ENCODE measurements around the gene DDX19B.
A peak's percentile ranks its signal among the peaks of the same experiment; 100 is the strongest.

The DDX19B gene

DNA sequence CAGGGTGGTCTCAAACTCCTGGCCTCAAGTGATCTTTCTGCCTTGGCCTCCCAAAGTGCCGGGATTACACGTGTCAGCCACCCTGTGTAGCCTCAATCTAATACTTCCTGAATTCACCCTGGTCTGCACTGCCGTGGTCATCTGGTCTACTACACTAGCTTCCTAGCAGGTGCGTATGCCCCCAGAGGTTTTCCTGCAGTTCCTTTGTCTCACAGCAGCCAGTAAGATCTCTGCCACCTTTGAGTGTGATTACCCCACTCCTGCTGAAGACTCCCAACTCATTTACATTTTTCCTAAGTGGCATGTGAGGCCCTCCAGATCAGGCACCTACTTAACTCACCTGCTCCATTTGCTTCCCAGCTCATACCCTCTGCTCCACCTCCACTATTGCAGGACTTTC is 42.6 kb downstream of the DDX19B start:
- no peak for DNase-seq (ENCODE audit: low read depth)
- no peak overlapping the region for H3K4me3 ChIP-seq (ENCODE audit: low read length)
- TF ChIP-seq CTCF (conservative IDR thresholded peaks at IDR 0.05; ENCODE audit: low read depth, low read length) = no peak

GRCh38 chr16:70342016-70342415 is 43.0 kb downstream of the DDX19B start:
- no peak for DNase-seq (ENCODE audit: low read depth)
- no peak overlapping the region for H3K4me3 ChIP-seq (ENCODE audit: low read length)
- TF ChIP-seq CTCF (conservative IDR thresholded peaks at IDR 0.05; ENCODE audit: low read depth, low read length) = no peak

DNA sequence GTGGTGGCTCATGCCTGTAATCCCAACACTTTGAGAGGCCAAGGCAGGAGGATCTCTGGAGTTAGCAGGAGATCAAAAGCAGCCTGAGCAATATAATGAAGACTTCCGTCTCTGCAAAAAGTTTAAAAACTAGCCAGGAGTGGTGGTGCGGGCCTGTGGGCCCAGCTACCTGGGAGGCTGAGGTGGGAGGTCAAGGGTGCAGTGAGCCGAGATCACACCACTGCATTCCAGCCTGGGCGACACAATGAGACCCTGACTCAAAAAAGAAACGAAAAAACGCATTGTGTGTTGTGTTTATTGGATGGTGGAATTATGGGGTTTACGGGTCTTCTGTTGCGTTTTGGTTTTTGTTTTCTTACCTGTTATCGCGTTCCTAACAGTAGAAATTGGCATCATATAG is 46.9 kb downstream of the DDX19B start:
- no peak for TF ChIP-seq CTCF (conservative IDR thresholded peaks at IDR 0.05; ENCODE audit: low read depth, low read length)
- H3K4me3 ChIP-seq (ENCODE audit: low read length) = peak overlapping the region; percentile 98
- no peak for DNase-seq (ENCODE audit: low read depth)

GRCh38 chr16:70348991-70349390 is 50.0 kb downstream of the DDX19B start:
- no peak for TF ChIP-seq CTCF (conservative IDR thresholded peaks at IDR 0.05; ENCODE audit: low read depth, low read length)
- no peak overlapping the region for H3K4me3 ChIP-seq (ENCODE audit: low read length)
- no peak for DNase-seq (ENCODE audit: low read depth)

- no peak for DNase-seq (ENCODE audit: low read depth)
- no peak for TF ChIP-seq CTCF (conservative IDR thresholded peaks at IDR 0.05; ENCODE audit: low read depth, low read length)
- H3K4me3 ChIP-seq (ENCODE audit: low read length) = no peak overlapping the region
Observed at GRCh38 chr16:70349783-70350182, 50.8 kb downstream of the DDX19B start.

- DNase-seq (ENCODE audit: low read depth) = no peak
- TF ChIP-seq CTCF (conservative IDR thresholded peaks at IDR 0.05; ENCODE audit: low read depth, low read length) = no peak
- no peak overlapping the region for H3K4me3 ChIP-seq (ENCODE audit: low read length)
Observed at GRCh38 chr16:70359552-70359951, 60.6 kb downstream of the DDX19B start.

DNA sequence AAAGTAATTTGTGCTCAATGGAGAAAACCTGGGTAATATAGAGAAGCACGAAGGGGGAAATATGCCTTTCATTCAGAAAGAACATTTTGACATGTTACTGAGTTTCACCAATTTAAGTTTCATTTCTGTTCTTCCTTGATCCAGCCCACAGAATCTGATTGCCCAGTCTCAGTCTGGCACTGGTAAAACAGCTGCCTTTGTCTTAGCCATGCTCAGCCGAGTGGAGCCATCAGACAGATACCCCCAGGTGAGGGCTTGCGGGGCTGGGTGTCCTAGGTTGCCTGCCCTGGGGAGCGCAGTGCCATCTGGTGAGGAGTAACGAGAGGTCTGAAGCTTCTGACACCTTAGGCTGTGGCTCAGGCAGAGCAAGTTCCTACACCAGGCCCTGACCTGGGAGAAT is 65.4 kb downstream of the DDX19B start:
- TF ChIP-seq CTCF (conservative IDR thresholded peaks at IDR 0.05; ENCODE audit: low read depth, low read length) = no peak
- DNase-seq (ENCODE audit: low read depth) = no peak

More for the DNA sequence above, 65.4 kb downstream of the DDX19B start:
- no peak overlapping the region for H3K4me3 ChIP-seq (ENCODE audit: low read length)

All from retinal pigment epithelial cell (primary cell).